ENCODE measurements around the gene RAG1.

DNA sequence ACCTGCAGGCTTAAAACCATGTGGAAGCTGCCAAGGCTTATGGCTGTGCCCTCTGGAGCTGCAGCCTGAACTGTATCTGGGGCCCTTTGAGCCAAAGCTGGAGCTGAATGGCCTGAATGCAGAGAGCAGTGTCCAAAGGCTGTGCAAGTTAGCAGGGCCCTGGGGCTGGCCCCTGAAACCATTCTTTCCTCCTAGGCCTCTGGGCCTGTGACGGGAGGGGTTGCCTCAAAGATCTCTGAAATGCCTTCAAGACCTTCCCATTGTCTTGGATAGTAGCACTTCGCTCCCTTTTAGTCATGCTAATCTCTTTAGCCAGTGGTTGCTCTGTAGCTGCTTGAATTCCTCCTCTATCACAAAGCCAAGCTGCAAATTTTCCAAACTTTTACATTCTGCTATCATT lies 13.7 kb downstream of the RAG1 start:
- no peak for TF ChIP-seq CTCF (IDR thresholded peaks at IDR 0.05)
- TF ChIP-seq POLR2A (IDR thresholded peaks at IDR 0.05): no peak

Data from suprapubic skin (tissue), 3 donors.